GM06990 (cell line): ENCODE results near the gene TMEM37.

ENCODE experiments used
- DNase-seq: peaks from one replicate; pipeline ENCODE4 v3.0.0-alpha.2; 2011; ENCODE audit not compliant: insufficient read length; ENCODE audit errors: extremely low read depth
- H3K27me3 ChIP-seq: replicated peaks from 2 replicates; pipeline ENCODE4 v1.6.0; 2011; ENCODE audit warnings: low read length; ENCODE audit not compliant: control insufficient read depth, insufficient read depth
- H3K36me3 ChIP-seq: 2 replicates; pipeline ENCODE4 v1.5.1; 2011; ENCODE audit warnings: low read length; ENCODE audit not compliant: control insufficient read depth, insufficient read depth
- H3K4me3 ChIP-seq: replicated peaks from 2 replicates; pipeline ENCODE4 v1.5.1; 2011; ENCODE audit warnings: low read depth, mild to moderate bottlenecking, control low read depth, low read length
- TF ChIP-seq, protein P1 (sequence below): IDR thresholded peaks from 2 replicates; pipeline ENCODE4 v1.5.1; 2011; ENCODE audit warnings: low read length, control low read depth, mild to moderate bottlenecking, inconsistent platforms; ENCODE audit not compliant: insufficient read depth, poor library complexity, severe bottlenecking

TMEM37 gene

DNA sequence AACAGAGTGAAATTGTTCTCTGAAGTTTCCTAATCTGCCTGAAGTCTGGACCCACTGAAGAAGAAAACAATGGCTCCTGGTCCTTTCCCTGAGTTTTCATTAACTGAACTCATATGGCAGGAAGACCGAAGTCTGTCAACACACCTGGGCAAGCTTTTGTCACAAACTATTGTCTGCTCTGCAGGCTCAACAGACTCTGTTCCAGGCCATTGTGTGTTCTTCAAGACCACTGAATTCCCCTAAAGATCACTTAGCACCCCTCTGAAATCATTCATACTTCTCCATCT lies 6.6 kb upstream of the TMEM37 start:
- no peaks in the 10 kb centered on the region; the same call in 1 of the 2 replicates for H3K27me3 ChIP-seq
- no peaks in the 10 kb centered on the region for H3K36me3 ChIP-seq
- TF ChIP-seq, protein P1, sequence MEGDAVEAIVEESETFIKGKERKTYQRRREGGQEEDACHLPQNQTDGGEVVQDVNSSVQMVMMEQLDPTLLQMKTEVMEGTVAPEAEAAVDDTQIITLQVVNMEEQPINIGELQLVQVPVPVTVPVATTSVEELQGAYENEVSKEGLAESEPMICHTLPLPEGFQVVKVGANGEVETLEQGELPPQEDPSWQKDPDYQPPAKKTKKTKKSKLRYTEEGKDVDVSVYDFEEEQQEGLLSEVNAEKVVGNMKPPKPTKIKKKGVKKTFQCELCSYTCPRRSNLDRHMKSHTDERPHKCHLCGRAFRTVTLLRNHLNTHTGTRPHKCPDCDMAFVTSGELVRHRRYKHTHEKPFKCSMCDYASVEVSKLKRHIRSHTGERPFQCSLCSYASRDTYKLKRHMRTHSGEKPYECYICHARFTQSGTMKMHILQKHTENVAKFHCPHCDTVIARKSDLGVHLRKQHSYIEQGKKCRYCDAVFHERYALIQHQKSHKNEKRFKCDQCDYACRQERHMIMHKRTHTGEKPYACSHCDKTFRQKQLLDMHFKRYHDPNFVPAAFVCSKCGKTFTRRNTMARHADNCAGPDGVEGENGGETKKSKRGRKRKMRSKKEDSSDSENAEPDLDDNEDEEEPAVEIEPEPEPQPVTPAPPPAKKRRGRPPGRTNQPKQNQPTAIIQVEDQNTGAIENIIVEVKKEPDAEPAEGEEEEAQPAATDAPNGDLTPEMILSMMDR: no peak
- DNase-seq: no peak
- no peak overlapping the region for H3K4me3 ChIP-seq

- DNase-seq: no peak
- TF ChIP-seq, protein P1: no peak
- Histone ChIP-seq H3K4me3 (no peak overlapping the region), H3K27me3 (no peaks in the 10 kb centered on the region; the same call in 1 of the 2 replicates), H3K36me3 (no peaks in the 10 kb centered on the region)
Measured at GRCh38 chr2:119425620-119426395, 5.8 kb upstream of the TMEM37 start.

GRCh38 chr2:119426396-119426675 lies 5.3 kb upstream of the TMEM37 start:
- TF ChIP-seq, protein P1: no peak
- H3K36me3 ChIP-seq: no peaks in the 10 kb centered on the region
- DNase-seq: no peak
- H3K27me3 ChIP-seq: no peaks in the 10 kb centered on the region; the same call in 1 of the 2 replicates
- no peak overlapping the region for H3K4me3 ChIP-seq

DNA sequence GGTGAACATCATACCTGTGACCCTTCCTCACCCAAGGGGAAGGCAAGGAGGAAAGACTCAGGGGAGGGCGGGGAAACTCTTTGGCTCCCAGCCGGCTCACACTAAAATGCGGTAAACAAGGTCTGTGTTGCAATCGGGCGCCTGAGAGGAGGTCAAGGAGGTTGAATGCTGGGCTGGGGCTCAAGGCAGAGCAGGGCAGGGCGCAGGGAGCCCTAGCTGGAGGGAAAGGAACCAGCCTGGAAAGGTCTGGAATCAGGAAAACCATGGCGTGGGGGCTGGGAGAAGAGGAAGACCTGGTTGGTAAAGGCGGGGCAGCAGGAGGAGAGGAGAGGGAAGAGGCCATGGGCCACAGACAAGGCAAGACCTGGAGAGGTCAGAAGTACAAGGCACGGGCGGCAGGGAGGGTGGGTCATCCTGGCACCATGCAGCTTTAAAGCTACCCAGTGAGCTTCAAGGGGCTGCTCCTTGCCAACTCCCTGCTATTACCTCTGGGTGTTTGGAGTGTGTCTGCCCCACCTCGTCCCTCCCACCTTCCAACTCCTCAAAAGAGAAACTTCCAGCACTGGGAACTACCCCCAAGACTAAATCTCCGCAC lies 4.8 kb upstream of the TMEM37 start:
- no peaks in the 10 kb centered on the region; the same call in 1 of the 2 replicates for H3K27me3 ChIP-seq
- TF ChIP-seq, protein P1: no peak
- H3K36me3 ChIP-seq: no peaks in the 10 kb centered on the region
- DNase-seq: no peak
- H3K4me3 ChIP-seq: no peak overlapping the region

DNA sequence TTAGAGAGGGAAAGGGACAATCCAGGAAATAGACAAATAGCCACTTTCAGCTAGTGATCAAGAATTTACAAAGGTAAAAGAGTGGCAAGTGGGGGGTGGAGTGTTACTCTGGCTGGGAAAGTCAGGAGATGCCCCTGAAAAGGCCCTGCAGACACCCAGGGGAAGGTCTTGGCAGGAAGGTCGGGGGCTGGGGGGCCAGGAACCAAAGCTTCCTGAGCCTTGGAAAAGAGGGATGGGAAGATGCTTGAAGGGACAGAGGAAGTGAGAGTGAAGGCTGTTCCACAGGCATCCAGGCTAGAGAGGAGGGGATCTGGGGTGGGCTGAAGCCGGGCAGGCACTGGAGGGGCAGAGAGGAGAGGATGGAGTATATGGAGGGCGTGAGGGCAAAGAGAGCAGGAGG lies 3.9 kb upstream of the TMEM37 start:
- TF ChIP-seq, protein P1: no peak
- H3K36me3 ChIP-seq: no peaks in the 10 kb centered on the region
- H3K27me3 ChIP-seq: peaks cover 4% of the 10 kb centered on the region; the same call in 1 of the 2 replicates
- H3K4me3 ChIP-seq: no peak overlapping the region
- DNase-seq: no peak
